Fibroblast of pulmonary artery (primary cell): ENCODE measurements around the gene TMEM234.

ENCODE experiments used
- DNase-seq: peaks from one replicate; pipeline ENCODE4 v3.0.0-alpha.2; 2010; ENCODE audit warnings: low read depth
- H3K4me3 ChIP-seq: replicated peaks from 2 replicates; pipeline ENCODE4 v1.5.1; 2011; ENCODE audit warnings: low read depth, mild to moderate bottlenecking, control low read depth, low read length, moderate library complexity
- TF ChIP-seq, protein P1 (sequence below): IDR thresholded peaks from 2 replicates; pipeline ENCODE4 v1.5.1; 2011; ENCODE audit warnings: mild to moderate bottlenecking, control low read depth, low read length, inconsistent platforms; ENCODE audit errors: missing control alignments

Gene TMEM234

DNA sequence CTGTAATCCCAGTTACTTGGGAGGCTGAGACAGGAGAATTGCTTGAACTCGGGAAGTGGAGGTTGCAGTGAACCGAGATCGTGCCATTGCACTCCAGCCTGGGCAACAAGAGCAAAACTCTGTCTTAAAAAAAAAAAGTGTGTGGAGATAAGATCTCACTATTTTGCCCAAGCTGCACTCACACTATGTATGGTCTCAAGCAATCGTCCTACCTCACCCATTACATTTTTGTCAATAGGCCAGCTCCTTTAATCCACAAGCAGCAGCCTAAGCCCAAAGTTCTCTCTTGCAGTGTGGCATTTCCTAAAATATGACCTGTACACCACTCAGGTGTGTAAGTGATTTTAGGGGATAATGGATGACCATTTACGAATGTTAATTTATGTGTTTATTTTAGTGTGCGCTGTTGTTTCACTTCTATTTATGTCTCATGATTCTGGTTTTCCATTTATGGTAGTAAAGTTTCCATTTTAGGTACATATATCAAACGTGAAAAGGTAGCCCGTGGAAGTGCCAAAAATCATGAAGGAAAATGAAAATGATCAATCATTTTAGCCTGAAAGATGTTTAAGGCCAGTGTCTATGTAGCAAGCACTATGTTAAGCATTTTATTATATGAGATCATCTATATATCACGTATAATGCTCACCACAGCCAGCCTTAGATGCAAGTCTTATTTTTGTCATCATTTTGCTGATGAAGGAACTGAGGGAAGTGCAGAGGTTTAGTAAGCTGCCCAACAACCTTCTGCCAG lies 34.5 kb upstream of the TMEM234 start:
- no peak for DNase-seq

DNA sequence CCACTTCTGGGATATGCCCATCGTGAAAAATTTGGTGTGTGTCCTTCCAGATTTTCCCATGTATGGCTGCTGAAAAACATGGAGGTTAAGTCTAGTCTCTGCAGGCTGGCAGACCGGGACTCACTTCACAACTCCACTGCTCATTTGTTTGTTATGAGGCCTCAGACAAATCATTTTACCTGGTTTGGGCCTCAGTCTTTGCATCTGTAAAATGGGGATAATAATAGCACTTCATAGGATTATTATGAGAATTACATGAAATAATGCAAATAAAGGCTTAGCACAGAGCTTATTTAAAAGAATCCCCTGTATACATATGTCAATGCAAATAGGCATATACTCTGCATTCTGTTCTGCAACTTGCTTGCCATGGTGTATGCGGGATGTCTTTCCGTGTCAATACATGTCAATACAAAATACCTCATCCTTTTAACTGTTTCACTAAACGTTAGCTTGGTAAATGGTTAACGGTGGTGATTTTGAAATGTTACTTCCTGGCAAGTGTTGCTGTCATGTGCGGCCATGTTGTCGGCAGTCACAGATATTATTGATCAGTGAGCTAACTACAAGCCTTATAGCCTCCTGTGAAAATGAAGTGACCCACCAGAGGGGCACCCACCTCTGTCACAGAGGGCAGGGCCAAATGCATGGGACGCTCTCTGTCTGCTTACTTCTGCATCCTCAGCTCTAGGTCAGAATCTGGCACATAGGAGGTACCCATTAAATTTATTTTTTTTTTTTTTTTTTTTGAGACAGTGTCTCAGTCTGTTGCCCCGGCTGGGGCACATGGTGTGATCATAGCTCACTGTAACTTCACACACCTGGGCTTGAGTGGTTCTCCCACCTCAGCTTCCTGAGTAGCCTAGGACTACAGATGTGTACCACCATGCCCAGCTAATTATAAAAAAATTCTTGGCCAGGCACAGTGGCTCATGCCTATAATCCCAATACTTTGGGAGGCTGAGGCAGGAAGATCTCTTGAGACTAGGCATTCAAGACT lies 33.2 kb upstream of the TMEM234 start:
- no peak overlapping the region for H3K4me3 ChIP-seq
- TF ChIP-seq, protein P1, sequence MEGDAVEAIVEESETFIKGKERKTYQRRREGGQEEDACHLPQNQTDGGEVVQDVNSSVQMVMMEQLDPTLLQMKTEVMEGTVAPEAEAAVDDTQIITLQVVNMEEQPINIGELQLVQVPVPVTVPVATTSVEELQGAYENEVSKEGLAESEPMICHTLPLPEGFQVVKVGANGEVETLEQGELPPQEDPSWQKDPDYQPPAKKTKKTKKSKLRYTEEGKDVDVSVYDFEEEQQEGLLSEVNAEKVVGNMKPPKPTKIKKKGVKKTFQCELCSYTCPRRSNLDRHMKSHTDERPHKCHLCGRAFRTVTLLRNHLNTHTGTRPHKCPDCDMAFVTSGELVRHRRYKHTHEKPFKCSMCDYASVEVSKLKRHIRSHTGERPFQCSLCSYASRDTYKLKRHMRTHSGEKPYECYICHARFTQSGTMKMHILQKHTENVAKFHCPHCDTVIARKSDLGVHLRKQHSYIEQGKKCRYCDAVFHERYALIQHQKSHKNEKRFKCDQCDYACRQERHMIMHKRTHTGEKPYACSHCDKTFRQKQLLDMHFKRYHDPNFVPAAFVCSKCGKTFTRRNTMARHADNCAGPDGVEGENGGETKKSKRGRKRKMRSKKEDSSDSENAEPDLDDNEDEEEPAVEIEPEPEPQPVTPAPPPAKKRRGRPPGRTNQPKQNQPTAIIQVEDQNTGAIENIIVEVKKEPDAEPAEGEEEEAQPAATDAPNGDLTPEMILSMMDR: no peak
- no peak for DNase-seq

More for the DNA sequence above, 34.5 kb upstream of the TMEM234 start:
- TF ChIP-seq, protein P1: no peak
- H3K4me3 ChIP-seq: no peak overlapping the region

DNA sequence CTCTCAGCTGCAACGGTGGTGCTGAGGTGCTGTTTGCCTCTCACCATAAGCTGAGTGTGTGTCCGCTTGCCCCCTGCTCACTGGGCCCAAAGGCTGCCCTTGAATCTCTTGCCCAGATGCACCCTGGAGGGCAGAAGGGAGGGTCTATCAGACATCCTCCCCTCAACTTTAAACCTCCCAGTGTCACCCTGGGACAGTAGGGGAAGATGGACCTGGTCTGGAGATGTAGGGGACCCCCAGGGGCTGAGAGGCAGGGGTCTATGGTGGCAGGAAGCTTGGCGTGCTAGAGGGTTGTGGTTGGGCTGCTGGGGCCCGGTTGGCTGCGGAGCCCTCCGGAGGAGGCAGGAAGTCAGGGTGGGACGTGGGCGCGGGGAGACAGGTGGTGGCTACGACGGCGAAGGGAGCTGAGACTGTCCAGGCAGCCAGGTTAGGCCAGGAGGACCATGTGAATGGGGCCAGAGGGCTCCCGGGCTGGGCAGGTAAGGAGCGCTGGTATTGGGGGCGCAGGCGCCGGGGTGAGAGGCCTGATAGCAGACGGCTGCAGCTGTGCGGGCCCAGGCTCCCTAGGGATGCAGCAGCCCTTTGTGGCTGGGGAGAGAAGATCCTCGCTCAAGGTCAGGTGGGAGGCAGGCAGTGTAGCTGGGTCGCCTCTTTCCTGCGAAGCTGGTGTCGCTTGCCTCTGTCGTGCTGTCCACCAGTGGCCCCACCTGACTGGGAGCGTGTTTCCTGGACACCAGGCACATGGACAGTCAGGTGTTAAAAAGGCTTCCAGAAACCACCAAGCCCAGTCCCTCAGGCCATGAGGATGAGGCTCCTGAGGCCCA lies 29.0 kb upstream of the TMEM234 start, which contains the start of gene LCK:
Gene LCK (plus strand): TSS at position 373 of the 824 bp plus-strand sequence. CDS start 23,065 bp downstream, outside the sequence.
- DNase-seq: no peak
- H3K4me3 ChIP-seq: no peak within 1 kb of the TSS
- TF ChIP-seq, protein P1: no peak

DNA sequence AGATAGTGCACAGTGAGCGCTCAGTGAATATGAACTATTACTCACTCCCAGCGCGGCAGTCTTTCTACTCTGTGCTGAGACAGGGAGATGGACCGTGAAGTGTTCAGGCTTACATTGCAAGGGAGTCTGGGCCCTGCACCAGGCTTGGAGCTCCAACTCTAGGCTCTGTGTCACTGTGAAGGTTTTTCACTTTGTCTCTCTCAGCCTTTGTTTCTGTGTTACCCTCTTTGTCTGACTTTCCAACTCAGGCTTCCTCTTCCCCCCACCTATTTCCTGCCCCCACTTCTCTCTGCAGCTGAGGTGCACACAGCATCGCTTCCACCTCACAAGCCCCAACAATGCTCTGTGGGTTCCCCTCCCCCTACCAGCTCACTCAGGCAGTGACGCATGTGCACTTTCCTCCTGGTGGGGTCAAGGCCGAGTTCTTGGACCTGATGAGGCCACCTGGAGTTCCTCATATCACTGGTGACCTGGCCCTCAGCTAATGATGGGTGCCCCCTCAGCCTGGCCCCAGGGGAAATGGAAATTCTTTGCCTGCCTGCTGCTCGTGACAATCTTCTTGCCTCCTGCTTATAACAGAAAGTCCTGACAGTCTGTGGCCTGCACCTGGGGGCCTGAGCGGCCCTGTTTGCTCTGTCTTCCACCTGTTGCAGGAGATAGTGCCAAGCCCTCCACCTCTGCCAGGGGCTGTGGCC lies 27.8 kb upstream of the TMEM234 start:
- TF ChIP-seq, protein P1: no peak
- DNase-seq: peak; percentile 58
- no peak overlapping the region for H3K4me3 ChIP-seq

DNA sequence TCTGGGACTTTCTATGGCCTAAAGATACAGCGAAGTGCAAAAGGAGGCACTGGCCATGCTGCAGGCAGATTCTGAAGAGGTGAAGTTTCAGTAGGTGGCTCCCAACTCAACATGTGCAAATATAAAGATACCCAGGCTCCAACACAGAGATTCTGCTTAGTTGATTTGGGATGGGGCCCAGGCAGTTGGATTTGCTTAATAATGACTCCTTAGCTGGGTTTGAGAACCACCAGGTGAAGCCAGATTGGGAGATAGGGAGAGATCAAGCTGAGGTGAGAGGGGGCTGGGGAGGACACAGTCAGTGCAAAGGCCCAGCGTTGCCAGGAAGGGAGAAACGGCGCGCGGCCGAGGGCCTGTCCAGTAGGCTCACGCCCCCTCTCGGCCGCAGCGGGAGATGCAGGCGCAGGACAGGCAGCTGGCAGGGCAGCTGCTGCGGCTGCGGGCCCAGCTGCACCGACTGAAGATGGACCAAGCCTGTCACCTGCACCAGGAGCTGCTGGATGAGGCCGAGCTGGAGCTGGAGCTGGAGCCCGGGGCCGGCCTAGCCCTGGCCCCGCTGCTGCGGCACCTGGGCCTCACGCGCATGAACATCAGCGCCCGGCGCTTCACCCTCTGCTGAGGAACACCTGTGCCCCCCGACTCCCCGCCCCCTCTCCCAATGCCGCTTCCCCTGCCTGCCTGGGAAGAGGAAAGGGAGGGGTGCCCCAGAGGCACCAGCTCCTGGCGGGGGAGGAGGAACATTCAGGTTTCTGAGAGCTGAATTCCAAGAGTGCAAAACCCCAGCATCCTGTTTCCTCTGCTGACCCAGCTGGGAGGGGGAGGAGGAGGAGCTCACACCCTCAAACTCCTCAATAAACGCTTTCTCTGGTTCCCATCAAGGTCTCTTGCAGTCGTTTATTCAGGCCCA lies 26.1 kb upstream of the TMEM234 start:
- H3K4me3 ChIP-seq: no peak overlapping the region
- TF ChIP-seq, protein P1: peak; percentile 70
- DNase-seq: peak; percentile 73
